Vagina (tissue), 2 donors: Measurements from ENCODE around the gene GABRA5. TPM values are rescaled to one million over a fixed set of nuclear protein-coding genes. Genes with fewer than 3 reads are reported as not detected.
A peak's percentile ranks its signal among the peaks of the same experiment; 100 is the strongest.
"Not testable (repeated sequence)": the region's sequence is repeated elsewhere in the genome, so short reads cannot be mapped to it uniquely, and the experiment has no call there.

Experiments
- DNase-seq, 2 donors: peaks; one replicate each; pipeline ENCODE4 v3.0.0-alpha.2; 2017; ENCODE audit errors: extremely low spot score in 2 of 2
- H3K27ac ChIP-seq: fragments of 200-600 bp; sonication (generic); one replicate; pipeline ENCODE4 v1.5.1; 2019
- H3K27me3 ChIP-seq: fragments of 200-600 bp; sonication (generic); one replicate; pipeline ENCODE4 v1.5.1; 2019
- H3K36me3 ChIP-seq, 2 donors: fragments of 200-600 bp; sonication (generic); one replicate each; pipeline ENCODE4 v1.5.1; 2017 to 2019
- H3K4me1 ChIP-seq: fragments of 200-600 bp; sonication (generic); one replicate; pipeline ENCODE4 v1.5.1; 2019
- H3K4me3 ChIP-seq, 2 donors: fragments of 200-600 bp; sonication (generic); 1 replicate in 1 of 2; 2 replicates in 1 of 2; pipeline ENCODE4 v1.5.1; 2016 to 2019
- H3K9me3 ChIP-seq: fragments of 200-600 bp; sonication (generic); one replicate; pipeline ENCODE4 v1.5.1; 2019
- POLR2A ChIP-seq, 2 donors: fragments of 450-650 bp; IDR thresholded peaks; one replicate each; pipeline ENCODE4 v1.6.1; 2017; ENCODE audit warnings: antibody characterized with exemption in 2 of 2, mild to moderate bottlenecking in 2 of 2, moderate library complexity in 2 of 2
- POLR2AphosphoS5 ChIP-seq, 2 donors: sonication (generic); formaldehyde crosslinking; IDR thresholded peaks; one replicate each; pipeline ENCODE4 v1.9.0; 2017; ENCODE audit warnings: antibody characterized with exemption in 2 of 2, mild to moderate bottlenecking in 2 of 2, low read depth in 1 of 2; ENCODE audit not compliant: insufficient read depth in 1 of 2
- intact Hi-C: fragments of 100-400 bp; cut with DNase I; formaldehyde crosslinking; loops from one replicate; pipeline ENCODE4 v1.15.1; 2023
- total RNA-seq: library from RNA; depleted of rRNA; stranded (reverse); fragments of >200 nt; gene quantifications from one replicate; pipeline ENCODE4 v1.2.3, GENCODE V29; 2016
- TF ChIP-seq, protein P1 (sequence below), 3 experiments: fragments of 450-650 bp in 2 of 3; fragments of 200-600 bp in 1 of 3; sonication (generic) in 1 of 3; IDR thresholded peaks; one replicate each; pipeline ENCODE4 v1.5.1; 2017 to 2019; ENCODE audit warnings: antibody characterized with exemption in 3 of 3, mild to moderate bottlenecking in 2 of 3, moderate library complexity in 2 of 3

Gene GABRA5
- total RNA-seq = not detected

DNA sequence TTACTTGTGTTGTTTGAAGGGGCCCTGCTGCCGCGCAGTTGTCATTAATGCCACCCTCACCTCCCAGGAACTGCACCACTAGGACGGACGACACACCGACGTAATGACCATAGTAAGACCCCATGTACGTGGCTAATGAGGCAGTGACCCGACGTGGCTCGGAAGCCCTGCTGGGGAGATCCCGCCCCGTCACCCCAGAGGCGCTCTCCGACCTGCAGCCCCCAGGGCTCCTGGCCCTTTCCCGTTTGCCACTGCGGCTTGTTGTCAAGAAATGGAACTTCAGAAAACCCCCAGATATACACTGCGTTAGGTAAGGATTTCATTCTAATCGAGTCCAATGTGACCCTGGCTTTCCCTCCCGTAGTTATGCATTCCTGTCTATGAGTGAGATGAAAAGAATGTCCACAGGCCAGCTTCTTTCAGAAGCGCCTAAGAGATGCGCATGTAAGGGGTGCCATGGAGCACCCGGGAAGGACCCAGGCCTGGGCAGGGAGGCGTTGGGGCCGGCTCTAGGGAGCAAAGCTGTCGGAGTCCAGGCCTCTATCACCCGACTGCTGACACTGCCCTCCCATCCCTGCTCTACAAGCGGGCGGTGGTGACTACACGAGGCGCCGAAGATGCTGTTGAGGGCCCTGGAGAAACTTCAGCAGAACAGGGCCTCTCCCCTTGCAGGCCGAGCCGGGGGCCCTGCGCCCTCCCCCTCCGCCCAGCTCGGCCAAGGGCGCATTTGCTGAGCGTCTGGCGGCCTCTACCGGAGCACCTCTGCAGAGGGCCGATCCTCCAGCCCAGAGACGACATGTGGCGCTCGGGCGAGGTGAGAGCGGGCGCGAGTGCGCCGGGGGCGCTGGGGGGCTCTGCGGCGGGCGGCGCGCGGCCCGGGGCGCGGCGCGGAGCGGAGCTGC lies at the start of gene GABRA5:
Gene GABRA5 (plus strand): TSS at position 765 of the 902 bp plus-strand sequence. CDS start 2,187 bp downstream, outside the sequence.
- Histone ChIP-seq H3K4me1 (no peaks in the 10 kb centered on the region), H3K9me3 (no peaks in the 10 kb centered on the region), H3K4me3 (no peak within 1 kb of the TSS), H3K36me3 (no peaks in the 10 kb centered on the region), H3K27ac (no peak within 1 kb of the TSS), H3K27me3 (no peaks in the 10 kb centered on the region)
- DNase-seq = peak in 1 of 2 donors; percentile 49
- intact Hi-C loops = no loop called here
- TF ChIP-seq POLR2AphosphoS5 (IDR thresholded peaks at IDR 0.05; ENCODE audit: insufficient read depth in 1 of 2, low read depth in 1 of 2) (no peak), POLR2A (IDR thresholded peaks at IDR 0.05) (no peak)
- TF ChIP-seq, protein P1, sequence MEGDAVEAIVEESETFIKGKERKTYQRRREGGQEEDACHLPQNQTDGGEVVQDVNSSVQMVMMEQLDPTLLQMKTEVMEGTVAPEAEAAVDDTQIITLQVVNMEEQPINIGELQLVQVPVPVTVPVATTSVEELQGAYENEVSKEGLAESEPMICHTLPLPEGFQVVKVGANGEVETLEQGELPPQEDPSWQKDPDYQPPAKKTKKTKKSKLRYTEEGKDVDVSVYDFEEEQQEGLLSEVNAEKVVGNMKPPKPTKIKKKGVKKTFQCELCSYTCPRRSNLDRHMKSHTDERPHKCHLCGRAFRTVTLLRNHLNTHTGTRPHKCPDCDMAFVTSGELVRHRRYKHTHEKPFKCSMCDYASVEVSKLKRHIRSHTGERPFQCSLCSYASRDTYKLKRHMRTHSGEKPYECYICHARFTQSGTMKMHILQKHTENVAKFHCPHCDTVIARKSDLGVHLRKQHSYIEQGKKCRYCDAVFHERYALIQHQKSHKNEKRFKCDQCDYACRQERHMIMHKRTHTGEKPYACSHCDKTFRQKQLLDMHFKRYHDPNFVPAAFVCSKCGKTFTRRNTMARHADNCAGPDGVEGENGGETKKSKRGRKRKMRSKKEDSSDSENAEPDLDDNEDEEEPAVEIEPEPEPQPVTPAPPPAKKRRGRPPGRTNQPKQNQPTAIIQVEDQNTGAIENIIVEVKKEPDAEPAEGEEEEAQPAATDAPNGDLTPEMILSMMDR (IDR thresholded peaks at IDR 0.05) = no peak

DNA sequence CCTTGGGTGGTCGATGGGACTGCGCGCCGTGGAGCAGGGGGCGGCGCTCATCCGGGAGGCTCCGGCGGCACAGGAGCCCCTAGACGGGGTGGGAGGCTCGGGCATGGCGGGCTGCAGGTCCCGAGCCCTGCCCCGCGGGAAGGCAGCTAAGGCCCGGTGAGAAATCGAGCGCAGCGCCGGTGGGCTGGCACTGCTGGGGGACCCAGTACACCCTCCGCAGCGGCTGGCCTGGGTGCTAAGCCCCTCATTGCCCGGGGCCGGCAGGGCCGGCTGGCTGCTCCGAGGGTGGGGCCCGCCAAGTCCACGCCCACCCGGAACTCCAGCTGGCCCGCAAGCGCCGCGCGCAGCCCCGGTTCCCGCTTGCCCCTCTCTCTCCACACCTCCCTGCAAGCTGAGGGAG lies 35.7 kb upstream of the GABRA5 start:
- H3K4me3 ChIP-seq, DNase-seq, intact Hi-C loops, H3K4me1 ChIP-seq, H3K36me3 ChIP-seq, H3K27me3 ChIP-seq, H3K9me3 ChIP-seq, H3K27ac ChIP-seq: not testable (repeated sequence)

GRCh38 chr15:26831951-26832350 lies 34.9 kb upstream of the GABRA5 start:
- H3K27me3 ChIP-seq = no peaks in the 10 kb centered on the region
- no peaks in the 10 kb centered on the region for H3K9me3 ChIP-seq
- no peaks in the 10 kb centered on the region for H3K4me1 ChIP-seq
- no peak overlapping the region for H3K27ac ChIP-seq
- intact Hi-C loops = no loop called here
- TF ChIP-seq POLR2AphosphoS5 (IDR thresholded peaks at IDR 0.05; ENCODE audit: insufficient read depth in 1 of 2, low read depth in 1 of 2) (no peak), POLR2A (IDR thresholded peaks at IDR 0.05) (no peak)
- TF ChIP-seq, protein P1 (IDR thresholded peaks at IDR 0.05) = no peak
- no peak for DNase-seq
- H3K4me3 ChIP-seq = no peak overlapping the region
- no peaks in the 10 kb centered on the region for H3K36me3 ChIP-seq

- DNase-seq = no peak
- Histone ChIP-seq H3K27me3 (no peaks in the 10 kb centered on the region), H3K27ac (no peak overlapping the region), H3K9me3 (no peaks in the 10 kb centered on the region), H3K4me3 (no peak overlapping the region), H3K4me1 (no peaks in the 10 kb centered on the region), H3K36me3 (no peaks in the 10 kb centered on the region)
- intact Hi-C loops = no loop called here
- TF ChIP-seq, protein P1 (IDR thresholded peaks at IDR 0.05) = no peak
- TF ChIP-seq POLR2A (IDR thresholded peaks at IDR 0.05) (no peak), POLR2AphosphoS5 (IDR thresholded peaks at IDR 0.05; ENCODE audit: insufficient read depth in 1 of 2, low read depth in 1 of 2) (no peak)
These were observed 28.0 kb upstream of the GABRA5 start for GRCh38 chr15:26838742-26839460.

DNA sequence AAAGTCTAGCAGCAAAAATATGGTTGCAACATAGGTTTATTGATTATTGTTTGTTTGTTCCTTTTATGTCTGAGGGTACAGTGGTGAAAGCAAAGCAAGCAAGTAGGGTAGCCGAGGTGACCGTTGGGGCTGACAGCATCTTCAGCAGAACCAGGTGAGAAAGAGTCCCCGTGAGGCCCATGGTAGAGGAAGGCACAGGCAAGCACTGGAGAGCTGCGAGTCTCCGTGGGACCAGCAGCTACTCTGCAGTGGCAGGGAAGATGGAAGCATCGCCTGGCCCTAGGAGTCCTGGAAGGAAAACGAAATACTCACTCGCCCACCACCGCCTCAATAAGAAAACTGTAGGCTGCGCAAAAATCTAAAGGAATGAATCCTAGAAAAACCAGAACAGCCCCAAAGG lies 25.3 kb upstream of the GABRA5 start:
- Histone ChIP-seq H3K4me3 (no peak overlapping the region), H3K27ac (no peak overlapping the region), H3K27me3 (no peaks in the 10 kb centered on the region), H3K4me1 (no peaks in the 10 kb centered on the region), H3K36me3 (no peaks in the 10 kb centered on the region), H3K9me3 (no peaks in the 10 kb centered on the region)
- intact Hi-C loops = no loop called here
- DNase-seq = no peak
- TF ChIP-seq, protein P1 (IDR thresholded peaks at IDR 0.05) = no peak
- TF ChIP-seq POLR2AphosphoS5 (IDR thresholded peaks at IDR 0.05; ENCODE audit: insufficient read depth in 1 of 2, low read depth in 1 of 2) (no peak), POLR2A (IDR thresholded peaks at IDR 0.05) (no peak)
